Activated CD4-positive, alpha-beta memory T cell treated with anti-CD3 and anti-CD28 coated beads for 36 hours (primary cell): ENCODE results near the gene DUSP22. TPM values are rescaled to one million over a fixed set of nuclear protein-coding genes. Genes with fewer than 3 reads are reported as not detected.
A peak's percentile ranks its signal among the peaks of the same experiment; 100 is the strongest.

ENCODE experiments used
- CTCF ChIA-PET: fragments of 350-600 bp; sonication (Branson Sonifier 250); formaldehyde crosslinking; loops from one replicate; lab custom pipeline; 2021; ENCODE audit warnings: antibody characterized with exemption, inconsistent platforms; lab: Charles Lee
- POLR2A ChIA-PET: fragments of 350-600 bp; sonication (Branson Sonifier 250); formaldehyde crosslinking; loops from one replicate; lab custom pipeline; 2021; ENCODE audit warnings: antibody characterized with exemption; lab: Charles Lee
- DNase-seq: peaks from one replicate; pipeline ENCODE4 v3.0.0-alpha.2; 2020
- H3K27ac Mint-ChIP-seq: one replicate; pipeline ENCODE4 v1.8.0; 2021; ENCODE audit warnings: mixed read lengths
- H3K27me3 Mint-ChIP-seq: one replicate; pipeline ENCODE4 v1.8.0; 2021; ENCODE audit warnings: mixed read lengths
- H3K36me3 Mint-ChIP-seq: one replicate; pipeline ENCODE4 v1.8.0; 2021; ENCODE audit warnings: mixed read lengths
- H3K4me1 Mint-ChIP-seq: one replicate; pipeline ENCODE4 v1.8.0; 2021; ENCODE audit warnings: low read depth, mixed read lengths
- H3K4me3 Mint-ChIP-seq: one replicate; pipeline ENCODE4 v1.8.0; 2021; ENCODE audit warnings: mild to moderate bottlenecking, mixed read lengths
- H3K9me3 Mint-ChIP-seq: one replicate; pipeline ENCODE4 v1.8.0; 2021; ENCODE audit warnings: mixed read lengths
- intact Hi-C: fragments of 100-400 bp; cut with micrococcal nuclease; formaldehyde crosslinking; loops from one replicate; pipeline ENCODE4 v1.15.1; 2023
- total RNA-seq, 2 experiments: library from RNA; stranded (reverse); gene quantifications; one replicate each; pipeline ENCODE4 v1.2.3, GENCODE V29; 2021

The DUSP22 gene
- total RNA-seq, 2 experiments from 2014 or later: 28.0 to 28.7 TPM

- peak; percentile 28 for DNase-seq
- intact Hi-C loops: no loop called here
- Mint-ChIP-seq H3K4me1 (peaks cover 6% of the 10 kb centered on the region), H3K36me3 (no peaks in the 10 kb centered on the region), H3K27me3 (no peaks in the 10 kb centered on the region), H3K4me3 (no peak overlapping the region), H3K9me3 (no peaks in the 10 kb centered on the region), H3K27ac (no peak overlapping the region)
- CTCF ChIA-PET: no interaction called here
- POLR2A ChIA-PET: no interaction called here
These were observed 64.6 kb downstream of the DUSP22 start for GRCh38 chr6:356828-357251.

- Mint-ChIP-seq H3K36me3 (no peaks in the 10 kb centered on the region), H3K4me3 (no peak overlapping the region), H3K4me1 (peaks cover 6% of the 10 kb centered on the region), H3K27me3 (no peaks in the 10 kb centered on the region), H3K9me3 (no peaks in the 10 kb centered on the region), H3K27ac (no peak overlapping the region)
- no peak for DNase-seq
- ChIA-PET CTCF (no interaction called here), POLR2A (no interaction called here)
- intact Hi-C loops: no loop called here
These were observed 65.0 kb downstream of the DUSP22 start for GRCh38 chr6:357261-357790.

- POLR2A ChIA-PET: no interaction called here
- CTCF ChIA-PET: no interaction called here
- H3K9me3 Mint-ChIP-seq: peaks cover 4% of the 10 kb centered on the region
These were observed 65.6 kb downstream of the DUSP22 start for GRCh38 chr6:357791-358341.

GRCh38 chr6:358432-358831, 66.1 kb downstream of the DUSP22 start:
- Mint-ChIP-seq H3K9me3 (peaks cover 7% of the 10 kb centered on the region), H3K27me3 (no peaks in the 10 kb centered on the region), H3K4me1 (peaks cover 6% of the 10 kb centered on the region), H3K4me3 (no peak overlapping the region), H3K36me3 (no peaks in the 10 kb centered on the region), H3K27ac (no peak overlapping the region)
- intact Hi-C loops: no loop called here
- no peak for DNase-seq
- ChIA-PET CTCF (no interaction called here), POLR2A (no interaction called here)

More at GRCh38 chr6:357791-358341, 65.6 kb downstream of the DUSP22 start:
- H3K27ac Mint-ChIP-seq: no peak overlapping the region
- no peak overlapping the region for H3K4me3 Mint-ChIP-seq
- H3K36me3 Mint-ChIP-seq: no peaks in the 10 kb centered on the region
- intact Hi-C loops: no loop called here
- DNase-seq: no peak
- no peaks in the 10 kb centered on the region for H3K27me3 Mint-ChIP-seq
- H3K4me1 Mint-ChIP-seq: peaks cover 6% of the 10 kb centered on the region

GRCh38 chr6:358847-359246, 66.6 kb downstream of the DUSP22 start:
- Mint-ChIP-seq H3K4me3 (no peak overlapping the region), H3K9me3 (peaks cover 11% of the 10 kb centered on the region), H3K27me3 (no peaks in the 10 kb centered on the region), H3K27ac (no peak overlapping the region), H3K36me3 (no peaks in the 10 kb centered on the region), H3K4me1 (peaks cover 6% of the 10 kb centered on the region)
- intact Hi-C loops: no loop called here
- ChIA-PET CTCF (no interaction called here), POLR2A (no interaction called here)
- no peak for DNase-seq

GRCh38 chr6:359261-360035, 67.2 kb downstream of the DUSP22 start:
- CTCF ChIA-PET: no interaction called here

GRCh38 chr6:360349-360748, 68.1 kb downstream of the DUSP22 start:
- Mint-ChIP-seq H3K27ac (no peak overlapping the region), H3K36me3 (no peaks in the 10 kb centered on the region), H3K4me3 (no peak overlapping the region), H3K4me1 (peaks cover 6% of the 10 kb centered on the region), H3K27me3 (no peaks in the 10 kb centered on the region), H3K9me3 (peaks cover 17% of the 10 kb centered on the region)
- ChIA-PET CTCF (interaction anchor here (1.2 kb wide), 1 partner anchor 19 kb away, joined by 3 read pairs; no protein-coding TSS in a partner anchor), POLR2A (no interaction called here)
- DNase-seq: no peak
- intact Hi-C loops: no loop called here

More at GRCh38 chr6:359261-360035, 67.2 kb downstream of the DUSP22 start:
- intact Hi-C loops: no loop called here
- DNase-seq: no peak
- POLR2A ChIA-PET: no interaction called here
- Mint-ChIP-seq H3K27ac (no peak overlapping the region), H3K4me3 (no peak overlapping the region), H3K9me3 (peaks cover 17% of the 10 kb centered on the region), H3K27me3 (no peaks in the 10 kb centered on the region), H3K36me3 (no peaks in the 10 kb centered on the region), H3K4me1 (peaks cover 6% of the 10 kb centered on the region)

GRCh38 chr6:360764-361373, 68.6 kb downstream of the DUSP22 start:
- Mint-ChIP-seq H3K9me3 (peaks cover 17% of the 10 kb centered on the region), H3K4me1 (peaks cover 6% of the 10 kb centered on the region), H3K27ac (no peak overlapping the region), H3K4me3 (no peak overlapping the region), H3K27me3 (no peaks in the 10 kb centered on the region), H3K36me3 (no peaks in the 10 kb centered on the region)
- ChIA-PET CTCF (interaction anchor here (1.2 kb wide), 1 partner anchor 20 kb away, joined by 3 read pairs; no protein-coding TSS in a partner anchor), POLR2A (no interaction called here)
- intact Hi-C loops: no loop called here
- no peak for DNase-seq

- H3K27ac Mint-ChIP-seq: no peak overlapping the region
These were observed 69.3 kb downstream of the DUSP22 start for GRCh38 chr6:361411-362132.

GRCh38 chr6:362231-362923, 70.1 kb downstream of the DUSP22 start:
- H3K4me3 Mint-ChIP-seq: no peak overlapping the region
- ChIA-PET POLR2A (no interaction called here), CTCF (no interaction called here)
- no peaks in the 10 kb centered on the region for H3K4me1 Mint-ChIP-seq
- intact Hi-C loops: no loop called here
- DNase-seq: no peak
- H3K27me3 Mint-ChIP-seq: peaks cover 8% of the 10 kb centered on the region
- no peaks in the 10 kb centered on the region for H3K36me3 Mint-ChIP-seq
- no peak overlapping the region for H3K27ac Mint-ChIP-seq
- H3K9me3 Mint-ChIP-seq: peaks cover 17% of the 10 kb centered on the region

More at GRCh38 chr6:361411-362132, 69.3 kb downstream of the DUSP22 start:
- CTCF ChIA-PET: interaction anchor here (1.2 kb wide), 1 partner anchor 20 kb away, joined by 3 read pairs; no protein-coding TSS in a partner anchor
- Mint-ChIP-seq H3K4me3 (no peak overlapping the region), H3K9me3 (peaks cover 17% of the 10 kb centered on the region), H3K27me3 (peaks cover 3% of the 10 kb centered on the region), H3K4me1 (peaks cover 6% of the 10 kb centered on the region), H3K36me3 (no peaks in the 10 kb centered on the region)
- DNase-seq: no peak
- intact Hi-C loops: no loop called here
- POLR2A ChIA-PET: no interaction called here

GRCh38 chr6:362924-363249, 70.6 kb downstream of the DUSP22 start:
- H3K4me1 Mint-ChIP-seq: no peaks in the 10 kb centered on the region
- CTCF ChIA-PET: interaction anchor here (0.7 kb wide), 1 partner anchor 192 kb away, joined by 3 read pairs; no protein-coding TSS in a partner anchor
- DNase-seq: no peak
- H3K4me3 Mint-ChIP-seq: no peak overlapping the region
- no peaks in the 10 kb centered on the region for H3K36me3 Mint-ChIP-seq
- POLR2A ChIA-PET: no interaction called here
- peaks cover 17% of the 10 kb centered on the region for H3K9me3 Mint-ChIP-seq
- H3K27me3 Mint-ChIP-seq: peaks cover 12% of the 10 kb centered on the region
- H3K27ac Mint-ChIP-seq: no peak overlapping the region
- intact Hi-C loops: no loop called here
